Stimulated activated naive B cell treated with anti-CD40 and anti-IgM and Interleukin-4, amounts not matched to agents 10 μg/mL and 1 μg/mL and 100 μg/mL, for 72 hours (primary cell): ENCODE measurements around the gene RBM33.
A peak's percentile ranks its signal among the peaks of the same experiment; 100 is the strongest.

Source experiments
- ATAC-seq, 2 donors: fragments of 150-1000 bp; cut with Tn5 transposase; replicated peaks; 2 replicates each; pipeline ENCODE4 v1.10.0; 2021; ENCODE audit warnings: moderate library complexity in 1 of 2
- DNase-seq: peaks from one replicate; pipeline ENCODE4 v3.0.0; 2021
- H3K27ac Mint-ChIP-seq: one replicate; pipeline ENCODE4 v1.8.0; 2022; ENCODE audit warnings: mild to moderate bottlenecking, mixed read lengths
- H3K27me3 Mint-ChIP-seq, 2 donors: one replicate each; pipeline ENCODE4 v1.8.0; 2022; ENCODE audit warnings: mixed read lengths in 2 of 2
- H3K36me3 Mint-ChIP-seq, 2 donors: one replicate each; pipeline ENCODE4 v1.8.0; 2022; ENCODE audit warnings: mixed read lengths in 2 of 2, mild to moderate bottlenecking in 1 of 2
- H3K4me1 Mint-ChIP-seq, 2 donors: one replicate each; pipeline ENCODE4 v1.8.0; 2022; ENCODE audit warnings: mixed read lengths in 2 of 2, mild to moderate bottlenecking in 1 of 2
- H3K4me3 Mint-ChIP-seq, 2 donors: one replicate each; pipeline ENCODE4 v1.8.0; 2022; ENCODE audit warnings: mild to moderate bottlenecking in 2 of 2, mixed read lengths in 2 of 2, moderate library complexity in 1 of 2
- H3K9me3 Mint-ChIP-seq, 2 donors: one replicate each; pipeline ENCODE4 v1.8.0; 2022; ENCODE audit warnings: mixed read lengths in 2 of 2, mild to moderate bottlenecking in 1 of 2

RBM33 gene

DNA sequence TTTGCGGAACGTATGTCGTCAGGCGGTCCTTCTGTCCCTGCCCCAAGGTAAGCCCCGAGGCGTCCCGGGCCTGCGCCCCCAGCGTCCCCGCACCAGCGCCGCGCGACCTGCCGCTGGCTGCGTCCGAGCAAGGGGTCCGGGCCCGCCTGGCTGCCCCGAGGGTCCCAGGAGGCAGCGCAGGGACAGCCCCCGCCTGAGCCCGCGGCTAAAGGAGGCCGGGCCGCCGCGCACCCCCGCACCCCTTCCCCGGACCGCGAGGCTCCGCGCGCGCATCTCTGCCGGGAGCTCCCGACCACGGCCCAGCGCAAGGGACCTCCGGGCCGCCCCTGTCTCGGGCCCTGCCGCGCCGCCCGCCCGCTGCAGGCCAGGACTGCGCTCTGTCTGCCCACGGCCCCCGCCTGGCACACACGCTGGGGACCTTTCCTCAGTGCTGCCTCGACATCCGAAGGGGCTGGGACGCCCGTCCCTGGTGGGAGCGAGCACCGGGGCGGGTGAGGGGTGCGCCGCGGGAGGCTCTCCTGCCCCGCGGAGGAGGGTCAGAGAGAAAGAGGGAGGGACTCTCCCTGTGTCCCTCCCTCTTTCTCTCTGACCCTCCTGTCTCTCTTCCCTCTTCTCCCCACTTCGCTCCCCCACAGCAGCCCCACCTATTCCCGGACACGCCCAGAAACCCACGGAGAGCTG, 142.8 kb downstream of the RBM33 start:
- peaks cover 13 to 14% of the 10 kb centered on the region in 2 donors for H3K27me3 Mint-ChIP-seq
- peak; percentile 58 to 63 for ATAC-seq
- H3K27ac Mint-ChIP-seq: no peak overlapping the region
- H3K4me3 Mint-ChIP-seq: peak overlapping the region; percentile 72 to 80
- peaks cover 22 to 41% of the 10 kb centered on the region in 2 donors for H3K36me3 Mint-ChIP-seq
- no peaks in the 10 kb centered on the region for H3K9me3 Mint-ChIP-seq
- peaks cover 6 to 9% of the 10 kb centered on the region in 2 donors for H3K4me1 Mint-ChIP-seq
- no peak for DNase-seq

DNA sequence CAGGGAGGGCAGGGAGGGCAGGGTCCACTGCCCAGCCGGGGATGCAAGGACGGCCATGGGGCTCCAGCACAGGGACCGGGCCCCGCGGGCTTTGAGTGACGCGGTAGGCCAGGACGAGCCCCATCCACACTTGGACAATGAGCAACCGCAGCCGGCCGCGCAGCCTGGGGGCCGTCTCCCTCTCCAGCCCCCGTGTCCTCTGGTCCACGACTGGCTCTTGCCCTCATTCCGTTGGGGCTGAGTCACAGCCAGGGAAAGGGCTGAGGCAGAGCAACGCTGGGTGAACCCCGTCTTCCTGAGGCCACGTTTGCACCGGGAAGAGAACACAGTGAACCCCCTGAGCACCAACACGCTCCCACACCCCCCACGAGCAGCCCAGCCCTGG, 144.1 kb downstream of the RBM33 start:
- Mint-ChIP-seq H3K27ac (no peak overlapping the region), H3K9me3 (no peaks in the 10 kb centered on the region), H3K4me1 (peaks cover 6 to 9% of the 10 kb centered on the region in 2 donors), H3K4me3 (no peak overlapping the region), H3K27me3 (peaks cover 13 to 14% of the 10 kb centered on the region in 2 donors), H3K36me3 (peaks cover 17 to 33% of the 10 kb centered on the region in 2 donors)
- ATAC-seq (no peak), DNase-seq (no peak)

DNA sequence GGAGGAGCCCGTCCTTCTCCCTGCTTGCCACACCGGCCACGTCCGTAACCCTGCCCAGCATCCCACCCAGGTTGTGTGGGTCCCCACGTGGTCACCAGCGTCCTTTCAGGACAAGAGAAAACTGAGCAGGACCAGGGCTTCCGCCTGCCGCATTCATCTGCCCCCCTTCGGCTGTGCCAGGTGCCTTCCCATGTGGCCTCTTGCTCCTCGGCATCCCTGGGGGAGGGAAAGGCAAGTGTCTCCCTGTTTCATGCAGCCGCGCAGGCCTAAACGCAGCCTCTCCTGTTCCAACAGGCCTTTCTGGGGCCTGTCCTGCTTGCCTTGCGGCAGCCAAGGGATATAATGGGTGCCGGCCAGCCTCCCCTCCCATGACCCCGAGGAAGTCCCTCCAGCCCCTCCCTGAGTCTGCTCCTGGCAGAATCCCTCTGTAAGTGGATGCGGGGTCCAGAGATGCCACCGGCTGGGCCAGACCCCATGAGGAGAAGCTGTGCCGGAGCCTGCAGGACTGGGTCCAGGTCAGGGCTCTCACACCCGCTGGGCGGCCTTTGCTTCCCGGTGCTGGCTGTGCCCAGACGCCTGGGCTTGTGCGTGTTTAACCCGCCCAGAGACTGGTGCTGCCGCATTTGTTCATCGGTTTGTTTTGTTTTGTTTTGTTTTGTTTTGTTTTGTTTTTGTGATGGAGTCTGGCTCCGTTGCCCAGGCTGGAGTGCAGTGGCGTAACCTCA, 144.7 kb downstream of the RBM33 start:
- H3K36me3 Mint-ChIP-seq: peaks cover 12 to 27% of the 10 kb centered on the region in 2 donors
- ATAC-seq: no peak
- H3K9me3 Mint-ChIP-seq: no peaks in the 10 kb centered on the region
- peaks cover 13 to 14% of the 10 kb centered on the region in 2 donors for H3K27me3 Mint-ChIP-seq
- no peak for DNase-seq
- no peak overlapping the region for H3K4me3 Mint-ChIP-seq
- H3K4me1 Mint-ChIP-seq: peaks cover 6 to 9% of the 10 kb centered on the region in 2 donors
- peak overlapping the region; percentile 59 for H3K27ac Mint-ChIP-seq

DNA sequence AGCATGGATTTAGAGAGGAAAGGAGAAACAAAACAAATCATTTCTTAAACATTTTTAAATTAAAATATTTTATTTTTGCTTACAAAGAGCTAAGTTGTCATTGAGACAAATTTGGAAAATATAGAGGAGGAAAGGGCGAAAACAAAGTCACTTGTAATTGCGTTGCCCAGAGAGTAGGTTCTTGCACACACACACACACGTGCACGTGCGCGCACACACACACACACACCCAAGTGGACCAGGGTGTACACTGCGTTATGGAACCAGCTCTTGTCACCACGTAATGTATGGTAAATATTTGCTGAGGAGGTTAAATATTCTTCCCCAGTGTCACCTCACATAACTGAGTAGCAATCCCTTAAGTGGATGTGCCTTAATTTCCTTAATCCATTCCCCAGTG, 146.2 kb downstream of the RBM33 start:
- ATAC-seq (no peak), DNase-seq (no peak)
- Mint-ChIP-seq H3K9me3 (no peaks in the 10 kb centered on the region), H3K4me3 (no peak overlapping the region), H3K4me1 (peaks cover 6 to 9% of the 10 kb centered on the region in 2 donors), H3K27me3 (peaks cover 13 to 18% of the 10 kb centered on the region in 2 donors), H3K36me3 (peaks cover 7 to 16% of the 10 kb centered on the region in 2 donors), H3K27ac (no peak overlapping the region)

DNA sequence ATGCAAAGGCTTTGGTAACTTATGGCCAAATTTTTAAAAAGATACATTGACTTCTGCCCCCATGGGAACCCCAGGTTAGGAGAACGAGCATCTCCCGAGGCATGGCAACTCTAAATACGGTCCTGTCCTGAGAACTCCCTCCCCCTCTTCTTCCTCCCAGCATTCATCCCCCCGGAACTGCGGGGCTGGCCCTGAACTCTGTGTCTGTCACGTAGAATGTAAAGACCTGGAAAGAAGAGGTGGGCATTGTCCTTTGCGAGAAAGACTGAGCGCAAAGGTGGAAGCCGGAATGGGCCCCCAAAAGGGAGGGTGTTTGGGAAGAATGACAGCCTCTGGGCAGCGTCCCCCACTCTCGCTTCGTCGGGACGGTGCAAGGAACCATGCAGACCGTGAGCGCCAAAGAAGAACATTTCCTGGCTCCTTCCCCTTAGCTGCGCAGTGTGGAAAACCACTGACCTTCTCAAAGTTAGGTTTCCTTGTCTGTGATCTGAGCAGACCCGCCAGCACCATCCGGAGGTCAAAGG, 146.8 kb downstream of the RBM33 start:
- no peak overlapping the region for H3K4me3 Mint-ChIP-seq
- no peak overlapping the region for H3K27ac Mint-ChIP-seq
- H3K4me1 Mint-ChIP-seq: peaks cover 5 to 6% of the 10 kb centered on the region in 2 donors
- DNase-seq (no peak), ATAC-seq (no peak)
- H3K27me3 Mint-ChIP-seq: peaks cover 7 to 20% of the 10 kb centered on the region in 2 donors
- H3K9me3 Mint-ChIP-seq: no peaks in the 10 kb centered on the region
- peaks cover 3 to 10% of the 10 kb centered on the region in 2 donors for H3K36me3 Mint-ChIP-seq

DNA sequence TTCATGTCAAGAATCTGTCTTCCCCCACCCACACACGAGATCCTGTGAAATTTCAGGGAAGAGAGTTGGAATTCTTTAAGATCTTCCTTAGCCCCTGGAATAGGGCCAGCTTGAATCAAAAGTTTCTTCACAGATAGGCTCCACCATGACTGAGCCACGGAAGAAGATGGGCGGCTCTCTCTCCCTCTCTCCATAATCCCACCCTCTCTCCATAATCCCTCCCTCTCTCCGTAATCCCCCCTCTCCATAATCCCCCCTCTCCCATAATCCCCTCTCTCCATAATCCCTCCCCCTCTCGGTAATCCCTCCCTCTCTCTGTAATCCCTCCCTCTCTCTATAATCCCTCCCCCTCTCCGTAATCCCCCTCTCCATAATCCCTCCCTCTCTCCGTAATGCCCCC, 147.4 kb downstream of the RBM33 start:
- ATAC-seq (no peak), DNase-seq (no peak)
- Mint-ChIP-seq H3K9me3 (no peaks in the 10 kb centered on the region), H3K4me1 (peaks cover 5 to 6% of the 10 kb centered on the region in 2 donors), H3K36me3 (peaks cover 3 to 10% of the 10 kb centered on the region in 2 donors), H3K27ac (no peak overlapping the region), H3K27me3 (peaks cover 6 to 25% of the 10 kb centered on the region in 2 donors), H3K4me3 (no peak overlapping the region)

DNA sequence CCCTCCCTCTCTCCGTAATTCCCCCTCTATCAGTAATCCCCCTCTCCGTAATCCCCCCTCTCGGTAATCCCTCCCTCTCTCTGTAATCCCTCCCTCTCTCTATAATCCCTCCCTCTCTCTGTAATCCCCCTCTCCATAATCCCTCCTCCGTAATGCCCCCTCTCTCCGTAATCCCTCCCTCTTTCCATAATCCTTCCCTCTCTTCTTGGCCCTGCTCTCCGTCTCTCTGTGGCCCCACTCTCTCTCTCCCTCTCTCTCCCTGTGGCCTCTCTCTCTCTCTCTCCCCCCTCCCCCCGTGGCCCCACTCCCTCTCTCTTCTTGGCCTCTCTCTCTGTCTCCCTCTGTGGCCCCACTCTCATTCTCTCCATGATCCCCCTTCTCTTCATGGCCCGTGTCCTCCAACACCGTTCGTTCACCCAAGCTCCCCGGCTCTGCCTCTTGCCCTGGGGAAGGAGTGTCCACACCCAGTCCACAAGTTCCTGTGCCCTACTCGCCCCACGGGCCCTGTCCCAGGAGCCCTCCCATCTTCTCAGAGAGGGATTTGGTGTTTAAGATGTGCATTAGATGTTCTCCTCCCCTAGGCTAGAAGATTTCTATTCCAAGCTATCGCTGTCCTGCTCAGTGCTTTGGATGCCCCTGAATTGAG, 148.0 kb downstream of the RBM33 start:
- Mint-ChIP-seq H3K27ac (no peak overlapping the region), H3K27me3 (peaks cover 6 to 27% of the 10 kb centered on the region in 2 donors), H3K4me3 (no peak overlapping the region), H3K9me3 (no peaks in the 10 kb centered on the region), H3K36me3 (peaks cover 3 to 10% of the 10 kb centered on the region in 2 donors), H3K4me1 (peaks cover 5 to 6% of the 10 kb centered on the region in 2 donors)
- no peak for DNase-seq
- ATAC-seq: no peak

DNA sequence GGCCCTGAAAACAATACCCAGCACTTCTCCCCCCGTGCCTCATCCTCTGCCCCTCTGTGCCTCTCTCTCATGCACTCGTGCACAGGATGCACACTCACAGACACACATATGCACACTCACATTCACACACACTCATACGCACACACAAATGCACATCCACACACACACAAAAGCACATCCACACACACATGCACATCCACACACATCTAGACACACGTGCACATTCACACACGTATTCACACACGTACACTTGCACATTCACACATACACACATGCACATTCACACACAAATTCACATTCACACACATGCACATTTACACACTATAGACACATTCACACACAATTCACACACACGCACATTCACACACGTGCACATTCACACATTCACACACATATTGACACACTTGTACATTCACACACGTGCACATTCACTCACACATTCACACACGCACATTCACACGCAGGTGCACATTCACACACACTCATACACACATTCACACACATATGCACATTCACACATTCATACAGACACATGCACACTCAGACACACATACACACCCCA, 148.6 kb downstream of the RBM33 start:
- Mint-ChIP-seq H3K36me3 (peaks cover under 1 to 3% of the 10 kb centered on the region in 2 donors), H3K27ac (no peak overlapping the region), H3K9me3 (no peaks in the 10 kb centered on the region), H3K4me3 (no peak overlapping the region), H3K27me3 (peaks cover under 1 to 21% of the 10 kb centered on the region in 2 donors), H3K4me1 (peaks cover under 1 to 1% of the 10 kb centered on the region in 2 donors)
- no peak for ATAC-seq
- no peak for DNase-seq

DNA sequence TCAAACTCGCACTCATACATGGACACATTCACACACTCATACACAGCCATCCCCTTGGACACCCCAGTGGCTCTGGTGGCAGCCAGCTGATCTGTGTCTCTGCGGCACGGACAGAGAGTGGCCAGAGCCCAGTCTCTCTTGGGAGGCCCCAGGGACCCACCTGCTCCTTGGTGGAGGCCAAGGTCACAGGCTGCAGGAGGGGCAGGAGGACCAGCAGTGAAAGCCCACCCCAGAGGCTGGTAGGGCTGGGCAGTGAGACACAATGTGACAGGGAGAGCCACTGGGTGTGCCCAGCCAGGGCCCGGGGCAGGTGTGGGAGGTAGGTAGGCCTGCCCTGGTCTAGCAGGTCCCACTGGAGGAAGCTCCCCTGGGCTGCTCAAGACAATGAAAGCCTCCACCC, 149.3 kb downstream of the RBM33 start:
- DNase-seq (no peak), ATAC-seq (no peak)
- Mint-ChIP-seq H3K36me3 (peaks cover 0 to 3% of the 10 kb centered on the region in 2 donors), H3K27ac (no peak overlapping the region), H3K27me3 (peaks cover 5 to 27% of the 10 kb centered on the region in 2 donors), H3K4me3 (no peak overlapping the region), H3K4me1 (peaks cover 5 to 7% of the 10 kb centered on the region in 2 donors), H3K9me3 (no peaks in the 10 kb centered on the region)

DNA sequence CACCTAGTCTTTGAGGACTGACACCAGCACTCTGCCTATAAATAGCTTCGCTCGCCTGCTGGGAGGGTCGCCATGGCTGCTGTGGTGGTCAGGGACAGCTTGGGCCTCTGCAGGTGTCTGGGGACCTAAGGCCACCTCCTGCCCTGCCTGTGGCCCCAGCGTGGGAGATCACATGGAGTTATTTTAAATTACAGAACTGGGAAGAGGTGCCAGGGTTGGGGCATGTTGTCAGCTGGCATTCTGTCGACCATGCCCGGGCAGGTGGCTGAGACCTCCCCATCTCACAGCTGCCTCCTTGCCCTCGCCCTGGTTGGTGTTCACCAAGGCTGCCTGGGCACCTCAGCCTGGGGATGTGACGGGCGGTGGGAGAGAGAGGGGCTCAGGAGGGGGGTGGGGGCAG, 149.7 kb downstream of the RBM33 start:
- peaks cover 6 to 9% of the 10 kb centered on the region in 2 donors for H3K4me1 Mint-ChIP-seq
- DNase-seq (no peak), ATAC-seq (no peak)
- no peak overlapping the region for H3K4me3 Mint-ChIP-seq
- H3K27ac Mint-ChIP-seq: no peak overlapping the region
- H3K36me3 Mint-ChIP-seq: peaks cover 0 to under 1% of the 10 kb centered on the region in 2 donors
- H3K9me3 Mint-ChIP-seq: no peaks in the 10 kb centered on the region
- peaks cover 7 to 26% of the 10 kb centered on the region in 2 donors for H3K27me3 Mint-ChIP-seq

DNA sequence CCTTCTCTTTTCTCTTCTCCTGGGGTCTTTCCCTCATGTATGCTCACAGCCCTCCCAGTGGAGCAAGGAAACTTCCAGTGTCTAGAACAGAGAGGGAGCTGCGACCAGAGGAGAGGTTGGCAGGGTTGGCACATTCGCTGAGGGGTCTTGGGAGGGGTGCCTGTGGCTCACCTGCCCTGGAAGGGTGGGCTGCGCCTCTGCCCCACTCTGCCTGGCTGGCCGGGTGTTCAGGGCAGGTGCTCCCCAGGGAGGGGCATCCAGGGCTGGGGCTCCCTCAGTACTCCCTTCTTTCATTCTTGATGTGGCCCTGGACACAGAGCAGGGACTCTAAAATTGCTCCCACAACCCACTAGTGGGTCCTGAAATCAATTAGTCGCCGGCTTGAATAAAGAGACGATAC, 150.9 kb downstream of the RBM33 start:
- Mint-ChIP-seq H3K36me3 (no peaks in the 10 kb centered on the region), H3K4me1 (peaks cover 6 to 9% of the 10 kb centered on the region in 2 donors), H3K4me3 (no peak overlapping the region), H3K9me3 (no peaks in the 10 kb centered on the region), H3K27me3 (peaks cover 18 to 35% of the 10 kb centered on the region in 2 donors), H3K27ac (no peak overlapping the region)
- ATAC-seq (no peak), DNase-seq (no peak)

DNA sequence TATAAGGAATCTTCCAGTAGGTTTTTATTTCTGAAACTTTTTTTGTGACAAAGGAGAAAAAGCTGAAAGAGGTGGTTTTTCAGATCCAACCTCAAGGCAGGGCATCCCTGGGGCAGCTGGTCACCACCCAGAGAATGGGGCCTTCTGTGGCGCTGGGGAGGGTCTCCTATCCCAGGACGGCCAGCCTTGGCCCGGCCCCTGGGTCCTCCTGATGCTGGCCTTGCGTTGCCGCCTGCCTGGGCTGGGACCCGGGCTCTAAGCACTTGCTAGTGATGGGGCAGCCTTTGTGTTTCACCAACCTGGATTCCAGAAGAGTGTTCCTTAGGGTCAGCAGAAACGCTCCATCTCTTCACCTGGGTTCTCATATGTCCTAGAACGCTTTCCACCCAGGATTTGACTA, 151.5 kb downstream of the RBM33 start:
- H3K27ac Mint-ChIP-seq: no peak overlapping the region
- H3K9me3 Mint-ChIP-seq: no peaks in the 10 kb centered on the region
- ATAC-seq (no peak), DNase-seq (no peak)
- H3K36me3 Mint-ChIP-seq: no peaks in the 10 kb centered on the region
- H3K4me3 Mint-ChIP-seq: no peak overlapping the region
- H3K27me3 Mint-ChIP-seq: peaks cover 23 to 41% of the 10 kb centered on the region in 2 donors
- peaks cover 6 to 9% of the 10 kb centered on the region in 2 donors for H3K4me1 Mint-ChIP-seq

DNA sequence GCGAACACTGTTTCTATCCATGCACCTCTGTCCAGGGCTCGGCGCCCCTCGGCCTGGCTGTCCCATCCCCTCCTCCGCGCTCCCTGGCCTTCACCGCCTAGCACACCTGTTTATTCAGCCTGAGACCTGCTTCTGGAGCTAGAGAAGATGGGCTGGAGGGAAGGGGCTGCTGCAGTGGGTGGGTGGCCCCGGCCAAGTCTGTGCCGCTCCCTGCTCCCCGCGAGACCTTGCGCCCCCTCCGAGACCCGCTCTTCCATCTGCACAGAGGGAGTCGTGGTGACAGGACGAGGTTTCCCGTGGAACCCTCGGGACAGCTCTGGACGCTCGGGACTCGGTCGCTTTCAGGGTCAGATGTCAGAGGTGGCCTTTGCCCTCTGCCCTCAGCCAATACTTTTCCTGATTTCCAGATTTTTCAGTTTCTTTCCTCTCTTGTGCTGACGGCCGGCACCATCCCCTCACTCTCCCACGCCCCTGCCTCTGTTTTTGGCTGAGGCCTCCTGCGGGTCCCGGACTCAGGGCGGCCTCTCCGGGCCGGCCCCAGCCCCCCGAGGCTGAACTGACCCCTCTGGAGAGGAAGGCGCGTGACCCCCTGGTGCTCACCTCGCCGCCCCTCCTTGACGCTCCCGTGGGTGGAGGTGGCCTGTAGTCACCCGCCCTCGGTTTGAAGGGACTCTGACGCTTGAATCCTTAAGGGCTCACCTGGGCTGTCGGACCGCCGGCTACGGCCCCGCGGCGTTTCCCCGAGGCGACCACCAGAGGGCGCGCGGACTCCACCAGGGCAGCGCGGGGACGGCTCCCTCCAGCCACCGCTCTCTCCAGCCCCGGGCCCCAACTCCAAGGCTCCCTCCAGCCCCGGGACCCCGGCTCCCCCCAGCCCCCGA, 152.2 kb downstream of the RBM33 start:
- Mint-ChIP-seq H3K27ac (no peak overlapping the region), H3K36me3 (no peaks in the 10 kb centered on the region), H3K27me3 (peaks cover 29 to 47% of the 10 kb centered on the region in 2 donors), H3K9me3 (no peaks in the 10 kb centered on the region), H3K4me1 (peaks cover 6 to 9% of the 10 kb centered on the region in 2 donors), H3K4me3 (no peak overlapping the region)
- DNase-seq (peak; percentile 36), ATAC-seq (peak; percentile 69 to 81)
